GM18508 (cell line): ENCODE data around the gene PDCD11.
A peak's percentile ranks its signal among the peaks of the same experiment; 100 is the strongest.
"Not testable (repeated sequence)": the region's sequence is repeated elsewhere in the genome, so short reads cannot be mapped to it uniquely, and the experiment has no call there.

ENCODE experiments used
- ATAC-seq: cut with Tn5 transposase; IDR thresholded peaks from one replicate; pipeline ENCODE4 v1.9.1; 2021; ENCODE audit warnings: moderate number of reproducible peaks; ENCODE audit not compliant: insufficient read depth, unreplicated experiment

PDCD11 gene

GRCh38 chr10:103470761-103471653, 74.6 kb downstream of the PDCD11 start:
- ATAC-seq: peak; percentile 53

- no peak for ATAC-seq
Observed at GRCh38 chr10:103472005-103472404, 75.6 kb downstream of the PDCD11 start.

- ATAC-seq: no peak
Observed at GRCh38 chr10:103473261-103473671, 76.8 kb downstream of the PDCD11 start.

- ATAC-seq: no peak
Observed at GRCh38 chr10:103474077-103474476, 77.7 kb downstream of the PDCD11 start.

- no peak for ATAC-seq
Observed at GRCh38 chr10:103475437-103475836, 79.0 kb downstream of the PDCD11 start.

- no peak for ATAC-seq
Observed at GRCh38 chr10:103476046-103476768, 79.8 kb downstream of the PDCD11 start.

- no peak for ATAC-seq
Observed at GRCh38 chr10:103478671-103479070, 82.2 kb downstream of the PDCD11 start.

GRCh38 chr10:103479135-103479534, 82.7 kb downstream of the PDCD11 start, which contains the start of gene CALHM3:
CALHM3 (minus strand) TSS chr10:103479240; CDS start chr10:103479032, 208 bp downstream.
- ATAC-seq: no peak

GRCh38 chr10:103480521-103480920, 84.1 kb downstream of the PDCD11 start:
- ATAC-seq: no peak

GRCh38 chr10:103481974-103482531, 85.6 kb downstream of the PDCD11 start:
- ATAC-seq: no peak

- ATAC-seq: not testable (repeated sequence)
Observed at GRCh38 chr10:103486635-103487409, 90.4 kb downstream of the PDCD11 start.

GRCh38 chr10:103487410-103487708, 90.9 kb downstream of the PDCD11 start:
- no peak for ATAC-seq

GRCh38 chr10:103490986-103491314, 94.5 kb downstream of the PDCD11 start:
- ATAC-seq: no peak

- ATAC-seq: no peak
Observed at GRCh38 chr10:103491729-103492364, 95.4 kb downstream of the PDCD11 start.

- ATAC-seq: no peak
Observed at GRCh38 chr10:103492655-103493261, 96.3 kb downstream of the PDCD11 start.

GRCh38 chr10:103493362-103493915, 97.0 kb downstream of the PDCD11 start, which contains the start of gene NEURL1:
NEURL1 (plus strand) TSS chr10:103493705; CDS start chr10:103494388, 683 bp downstream.
- no peak for ATAC-seq

- ATAC-seq: no peak
Observed at GRCh38 chr10:103493916-103494877, 97.8 kb downstream of the PDCD11 start.

GRCh38 chr10:103495321-103495720, 98.9 kb downstream of the PDCD11 start:
- ATAC-seq: no peak
